ENCODE results near the gene HSPA1A.
A peak's percentile ranks its signal among the peaks of the same experiment; 100 is the strongest.

Gene HSPA1A

DNA sequence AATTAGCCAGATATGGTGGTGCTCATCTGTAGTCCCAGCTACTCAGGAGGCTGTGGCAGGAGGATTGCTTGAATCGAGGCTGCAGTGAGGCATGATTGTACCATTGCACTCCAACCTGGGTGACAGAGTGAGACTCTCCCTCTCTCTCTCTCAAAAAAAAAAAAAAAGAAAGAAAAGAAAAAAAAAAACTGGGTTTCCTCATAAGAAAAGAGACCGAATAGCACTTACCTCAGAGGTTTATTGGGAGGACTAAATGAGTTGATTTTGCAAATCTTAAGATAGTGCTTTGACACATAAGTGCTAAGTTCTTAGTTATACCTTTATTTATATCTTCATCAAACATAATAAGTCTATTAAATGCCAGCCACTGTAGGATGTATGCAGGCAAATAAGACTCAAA is 44.5 kb upstream of the HSPA1A start:
- Histone ChIP-seq H4K20me1 (ENCODE audit: insufficient read depth, low read length, poor library complexity, severe bottlenecking) (no peaks in the 10 kb centered on the region), H3K4me2 (ENCODE audit: low read depth, low read length, poor library complexity, severe bottlenecking) (no peak overlapping the region)
- TF ChIP-seq EZH2phosphoT487 (IDR thresholded peaks at IDR 0.05; ENCODE audit: borderline replicate concordance) (no peak), CTCF (conservative IDR thresholded peaks at IDR 0.05; ENCODE audit: low read length) (no peak)

GRCh38 chr6:31771992-31772358 is 43.4 kb upstream of the HSPA1A start:
- no peaks in the 10 kb centered on the region for H4K20me1 ChIP-seq (ENCODE audit: insufficient read depth, low read length, poor library complexity, severe bottlenecking)
- H3K9me3 ChIP-seq (ENCODE audit: insufficient read depth, low read depth, low read length) = no peaks in the 10 kb centered on the region
- TF ChIP-seq EZH2phosphoT487 (IDR thresholded peaks at IDR 0.05; ENCODE audit: borderline replicate concordance) (no peak), CTCF (conservative IDR thresholded peaks at IDR 0.05; ENCODE audit: low read length) (no peak)
- no peaks in the 10 kb centered on the region for H3K79me2 ChIP-seq (ENCODE audit: insufficient read depth, low read length)
- no peaks in the 10 kb centered on the region for H3K9me2 ChIP-seq (replicated peaks; ENCODE audit: low read depth, low read length)
- H3K4me3 ChIP-seq (ENCODE audit: low read length, poor library complexity, severe bottlenecking) = no peak overlapping the region
- H2AFZ ChIP-seq (ENCODE audit: low read length) = no peak overlapping the region
- H3K9ac ChIP-seq (ENCODE audit: low read depth, low read length, poor library complexity, severe bottlenecking) = no peak overlapping the region
- H3K4me2 ChIP-seq (ENCODE audit: low read depth, low read length, poor library complexity, severe bottlenecking) = peak overlapping the region; percentile 57
- H3K4me1 ChIP-seq (ENCODE audit: insufficient read depth, low read length, poor library complexity, severe bottlenecking) = peaks cover 13% of the 10 kb centered on the region
- no peaks in the 10 kb centered on the region for H3F3A ChIP-seq (ENCODE audit: low read depth)
- H3K36me3 ChIP-seq (ENCODE audit: insufficient read depth, low read length) = no peaks in the 10 kb centered on the region
- no peaks in the 10 kb centered on the region for H3K27me3 ChIP-seq (ENCODE audit: insufficient read depth, low read length, poor library complexity, severe bottlenecking)

More for the DNA sequence above, 44.5 kb upstream of the HSPA1A start:
- Histone ChIP-seq H3K79me2 (ENCODE audit: insufficient read depth, low read length) (no peaks in the 10 kb centered on the region), H3K9ac (ENCODE audit: low read depth, low read length, poor library complexity, severe bottlenecking) (no peak overlapping the region), H3K4me3 (ENCODE audit: low read length, poor library complexity, severe bottlenecking) (no peak overlapping the region), H3K27me3 (ENCODE audit: insufficient read depth, low read length, poor library complexity, severe bottlenecking) (no peaks in the 10 kb centered on the region), H3K9me3 (ENCODE audit: insufficient read depth, low read depth, low read length) (no peaks in the 10 kb centered on the region), H3F3A (ENCODE audit: low read depth) (no peaks in the 10 kb centered on the region), H2AFZ (ENCODE audit: low read length) (no peak overlapping the region), H3K36me3 (ENCODE audit: insufficient read depth, low read length) (no peaks in the 10 kb centered on the region), H3K9me2 (replicated peaks; ENCODE audit: low read depth, low read length) (no peaks in the 10 kb centered on the region), H3K4me1 (ENCODE audit: insufficient read depth, low read length, poor library complexity, severe bottlenecking) (peaks cover 11% of the 10 kb centered on the region)

DNA sequence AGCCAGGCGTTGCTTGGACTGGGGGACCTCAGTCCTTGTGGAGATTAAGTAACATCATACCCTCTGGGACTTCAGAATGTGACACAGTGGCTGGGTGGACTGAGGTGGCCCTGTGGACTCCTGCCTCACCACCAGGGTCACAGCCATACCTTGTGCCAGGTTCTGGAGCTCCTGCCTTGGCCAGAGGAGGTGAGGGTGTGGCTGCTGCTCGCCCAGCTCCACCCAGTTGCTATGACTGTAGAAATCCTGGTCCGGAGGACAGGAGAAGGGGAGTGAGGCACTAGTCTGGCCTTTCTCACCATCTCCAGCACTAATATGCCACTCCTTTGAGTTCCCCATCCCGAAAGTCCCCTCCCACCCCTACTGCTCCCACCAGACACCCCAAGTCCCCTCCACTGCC is 40.2 kb upstream of the HSPA1A start:
- Histone ChIP-seq H3K36me3 (ENCODE audit: insufficient read depth, low read length) (peaks cover 10% of the 10 kb centered on the region; the same call in 1 of the 2 replicates), H3K4me1 (ENCODE audit: insufficient read depth, low read length, poor library complexity, severe bottlenecking) (peaks cover 18% of the 10 kb centered on the region), H3K9ac (ENCODE audit: low read depth, low read length, poor library complexity, severe bottlenecking) (no peak overlapping the region), H2AFZ (ENCODE audit: low read length) (no peak overlapping the region), H4K20me1 (ENCODE audit: insufficient read depth, low read length, poor library complexity, severe bottlenecking) (no peaks in the 10 kb centered on the region), H3K9me3 (ENCODE audit: insufficient read depth, low read depth, low read length) (no peaks in the 10 kb centered on the region), H3K79me2 (ENCODE audit: insufficient read depth, low read length) (no peaks in the 10 kb centered on the region), H3F3A (ENCODE audit: low read depth) (no peaks in the 10 kb centered on the region), H3K4me2 (ENCODE audit: low read depth, low read length, poor library complexity, severe bottlenecking) (no peak overlapping the region), H3K4me3 (ENCODE audit: low read length, poor library complexity, severe bottlenecking) (no peak overlapping the region), H3K27me3 (ENCODE audit: insufficient read depth, low read length, poor library complexity, severe bottlenecking) (no peaks in the 10 kb centered on the region), H3K9me2 (replicated peaks; ENCODE audit: low read depth, low read length) (no peaks in the 10 kb centered on the region)
- TF ChIP-seq CTCF (conservative IDR thresholded peaks at IDR 0.05; ENCODE audit: low read length) (no peak), EZH2phosphoT487 (IDR thresholded peaks at IDR 0.05; ENCODE audit: borderline replicate concordance) (no peak)
